Rectal smooth muscle tissue (tissue), 1 donor: Measurements from ENCODE around the gene PRKD2.
"Not testable (repeated sequence)": the region's sequence is repeated elsewhere in the genome, so short reads cannot be mapped to it uniquely, and the experiment has no call there.

Experiments
- H3K27ac ChIP-seq: one replicate; pipeline ENCODE4 v1.7.0; 2013; ENCODE audit warnings: low read depth, low read length, inconsistent platforms
- H3K27me3 ChIP-seq: one replicate; pipeline ENCODE4 v1.7.0; 2013; ENCODE audit warnings: low read length; ENCODE audit not compliant: control insufficient read depth, insufficient read depth
- H3K36me3 ChIP-seq: one replicate; pipeline ENCODE4 v1.7.0; 2013; ENCODE audit warnings: low read length; ENCODE audit not compliant: control insufficient read depth, insufficient read depth
- H3K4me1 ChIP-seq: one replicate; pipeline ENCODE4 v1.7.0; 2013; ENCODE audit warnings: low read length; ENCODE audit not compliant: control insufficient read depth, insufficient read depth
- H3K4me3 ChIP-seq: one replicate; pipeline ENCODE4 v1.7.0; 2013; ENCODE audit warnings: low read length
- H3K9ac ChIP-seq: one replicate; pipeline ENCODE4 v1.7.0; 2013; ENCODE audit warnings: low read length

PRKD2 gene

GRCh38 chr19:46719629-46720502, 3.0 kb upstream of the PRKD2 start:
- Histone ChIP-seq H3K9ac (no peak overlapping the region), H3K27ac (no peak overlapping the region), H3K4me3 (no peak overlapping the region), H3K27me3 (no peaks in the 10 kb centered on the region), H3K4me1 (peaks cover 10% of the 10 kb centered on the region), H3K36me3 (peaks cover 24% of the 10 kb centered on the region)

- Histone ChIP-seq H3K4me3 (no peak overlapping the region), H3K36me3 (peaks cover 19% of the 10 kb centered on the region), H3K27me3 (no peaks in the 10 kb centered on the region), H3K9ac (no peak overlapping the region), H3K4me1 (peaks cover 13% of the 10 kb centered on the region), H3K27ac (no peak overlapping the region)
These were observed 2.2 kb upstream of the PRKD2 start for GRCh38 chr19:46718934-46719622.

GRCh38 chr19:46718157-46718933, 1.4 kb upstream of the PRKD2 start:
- Histone ChIP-seq H3K27ac (no peak overlapping the region), H3K4me1 (peaks cover 13% of the 10 kb centered on the region), H3K4me3 (peak overlapping the region; percentile 95), H3K36me3 (peaks cover 19% of the 10 kb centered on the region), H3K27me3 (no peaks in the 10 kb centered on the region), H3K9ac (no peak overlapping the region)

GRCh38 chr19:46717716-46718143, 816 bp upstream of the PRKD2 start:
- Histone ChIP-seq H3K4me1 (peaks cover 13% of the 10 kb centered on the region), H3K27ac (peak overlapping the region; percentile 76), H3K27me3 (no peaks in the 10 kb centered on the region), H3K9ac (peak overlapping the region; percentile 4), H3K36me3 (peaks cover 14% of the 10 kb centered on the region), H3K4me3 (peak overlapping the region; percentile 95)

- Histone ChIP-seq H3K27ac (peak overlapping the region; percentile 76), H3K4me3 (peak overlapping the region; percentile 95), H3K36me3 (peaks cover 6% of the 10 kb centered on the region), H3K9ac (peak overlapping the region; percentile 76), H3K27me3 (no peaks in the 10 kb centered on the region), H3K4me1 (peaks cover 13% of the 10 kb centered on the region)
These were observed 261 bp downstream of the PRKD2 start for GRCh38 chr19:46716672-46717033.

- Histone ChIP-seq H3K27ac (peak overlapping the region; percentile 76), H3K4me1 (peaks cover 13% of the 10 kb centered on the region), H3K36me3 (peaks cover 2% of the 10 kb centered on the region)
These were observed 791 bp downstream of the PRKD2 start for GRCh38 chr19:46715975-46716671.

GRCh38 chr19:46715620-46715974, 1.3 kb downstream of the PRKD2 start:
- H3K36me3 ChIP-seq: peaks cover 5% of the 10 kb centered on the region
- H3K4me3 ChIP-seq: peak overlapping the region; percentile 95
- peaks cover 13% of the 10 kb centered on the region for H3K4me1 ChIP-seq
- no peaks in the 10 kb centered on the region for H3K27me3 ChIP-seq
- peak overlapping the region; percentile 41 for H3K9ac ChIP-seq
- H3K27ac ChIP-seq: peak overlapping the region; percentile 7

More at GRCh38 chr19:46715975-46716671, 791 bp downstream of the PRKD2 start:
- Histone ChIP-seq H3K27me3 (no peaks in the 10 kb centered on the region), H3K9ac (peak overlapping the region; percentile 76), H3K4me3 (peak overlapping the region; percentile 95)

GRCh38 chr19:46714444-46715106, 2.3 kb downstream of the PRKD2 start:
- peak overlapping the region; percentile 95 for H3K4me3 ChIP-seq
- H3K4me1 ChIP-seq: peaks cover 13% of the 10 kb centered on the region
- H3K9ac ChIP-seq: peak overlapping the region; percentile 80
- H3K36me3 ChIP-seq: peaks cover 5% of the 10 kb centered on the region
- H3K27ac ChIP-seq: peak overlapping the region; percentile 71
- H3K27me3 ChIP-seq: no peaks in the 10 kb centered on the region

- peaks cover 5% of the 10 kb centered on the region for H3K36me3 ChIP-seq
- peak overlapping the region; percentile 71 for H3K27ac ChIP-seq
- H3K4me1 ChIP-seq: peaks cover 13% of the 10 kb centered on the region
- H3K27me3 ChIP-seq: no peaks in the 10 kb centered on the region
- H3K4me3 ChIP-seq: peak overlapping the region; percentile 95
- H3K9ac ChIP-seq: peak overlapping the region; percentile 56
These were observed 3.0 kb downstream of the PRKD2 start for GRCh38 chr19:46713781-46714443.

GRCh38 chr19:46712768-46713338, 4.1 kb downstream of the PRKD2 start:
- peaks cover 13% of the 10 kb centered on the region for H3K4me1 ChIP-seq
- not testable (repeated sequence) for H3K36me3 ChIP-seq, H3K9ac ChIP-seq, H3K4me3 ChIP-seq, H3K27ac ChIP-seq, H3K27me3 ChIP-seq

- H3K27ac ChIP-seq: no peak overlapping the region
- H3K4me3 ChIP-seq: no peak overlapping the region
- no peaks in the 10 kb centered on the region for H3K27me3 ChIP-seq
- H3K9ac ChIP-seq: no peak overlapping the region
- peaks cover 10% of the 10 kb centered on the region for H3K36me3 ChIP-seq
- peaks cover 12% of the 10 kb centered on the region for H3K4me1 ChIP-seq
These were observed 6.2 kb downstream of the PRKD2 start for GRCh38 chr19:46710687-46711086.
